A673 (cell line): ENCODE data around the gene LRRC10B. TPM values are rescaled to one million over a fixed set of nuclear protein-coding genes. Genes with fewer than 3 reads are reported as not detected.

Experiments used
- BruUV-seq: library from RNA; stranded (reverse); fragments of 400-500 nt; replicated peaks from 2 replicates; lab custom pipeline; 2021; lab: Mats Ljungman, UMichigan
- CTCF ChIA-PET: fragments of 300-600 bp; sonication (Branson Sonifier 250); formaldehyde crosslinking; loops from one replicate; lab custom pipeline; 2022; ENCODE audit warnings: antibody characterized with exemption; lab: Charles Lee
- POLR2A ChIA-PET: fragments of 300-600 bp; sonication (Branson Sonifier 250); formaldehyde crosslinking; loops from one replicate; lab custom pipeline; 2022; ENCODE audit warnings: antibody characterized with exemption; ENCODE audit not compliant: low non-redundant PET; lab: Charles Lee
- DNase-seq: peaks from one replicate; pipeline ENCODE4 v3.0.0-alpha.2; 2015; ENCODE audit warnings: low spot score
- H3K27ac ChIP-seq: fragments of 200-600 bp; sonication (generic); 2 replicates; pipeline ENCODE4 v1.5.1; 2016; ENCODE audit warnings: mixed run types, low read depth, mild to moderate bottlenecking, mixed read lengths, antibody characterized with exemption, low read length; ENCODE audit not compliant: poor library complexity, severe bottlenecking
- H3K27me3 ChIP-seq: fragments of 200-600 bp; sonication (generic); replicated peaks from 2 replicates; pipeline ENCODE4 v1.6.1; 2017; ENCODE audit warnings: mixed run types, low read depth, mild to moderate bottlenecking, mixed read lengths, antibody characterized with exemption, low read length; ENCODE audit not compliant: insufficient read depth, poor library complexity
- H3K36me3 ChIP-seq: fragments of 200-600 bp; sonication (generic); 2 replicates; pipeline ENCODE4 v1.6.1; 2016; ENCODE audit warnings: mixed run types, mild to moderate bottlenecking, mixed read lengths, antibody characterized with exemption, low read length; ENCODE audit not compliant: insufficient read depth, poor library complexity, severe bottlenecking
- H3K4me1 ChIP-seq: fragments of 200-600 bp; sonication (generic); 2 replicates; pipeline ENCODE4 v1.6.1; 2017; ENCODE audit warnings: mixed run types, mild to moderate bottlenecking, mixed read lengths, antibody characterized with exemption, low read length; ENCODE audit not compliant: insufficient read depth, poor library complexity, severe bottlenecking
- H3K4me3 ChIP-seq: fragments of 200-600 bp; sonication (generic); 2 replicates; pipeline ENCODE4 v1.5.1; 2016; ENCODE audit warnings: low read depth, mixed run types, mild to moderate bottlenecking, mixed read lengths, low read length; ENCODE audit not compliant: poor library complexity, severe bottlenecking
- H3K9me3 ChIP-seq: fragments of 200-600 bp; sonication (generic); 2 replicates; pipeline ENCODE4 v1.6.1; 2016; ENCODE audit warnings: mixed run types, low read depth, mild to moderate bottlenecking, mixed read lengths, antibody characterized with exemption, low read length; ENCODE audit not compliant: poor library complexity, severe bottlenecking
- EZH2 ChIP-seq: fragments of 200-600 bp; sonication (generic); IDR thresholded peaks from 2 replicates; pipeline ENCODE4 v1.6.1; 2017; ENCODE audit warnings: borderline replicate concordance, low read depth, mild to moderate bottlenecking, mixed read lengths, antibody characterized with exemption, low read length; ENCODE audit not compliant: poor library complexity, severe bottlenecking
- intact Hi-C: fragments of 100-400 bp; cut with micrococcal nuclease; formaldehyde crosslinking; loops from one replicate; pipeline ENCODE4 v1.10.0; 2022; ENCODE audit not compliant: unreplicated experiment
- total RNA-seq: library from RNA; stranded (reverse); gene quantifications from 2 replicates; pipeline ENCODE4 v1.2.3, GENCODE V29; 2021
- TF ChIP-seq, protein P1 (sequence below): fragments of 300-800, 200-600 bp; sonication (generic); conservative IDR thresholded peaks from 2 replicates; pipeline ENCODE4 v1.5.1; 2017; ENCODE audit warnings: low read depth, mild to moderate bottlenecking, antibody characterized with exemption, low read length, moderate library complexity, mixed read lengths

The LRRC10B gene
- total RNA-seq, 1 experiment from 2014 or later = 17.4 TPM

DNA sequence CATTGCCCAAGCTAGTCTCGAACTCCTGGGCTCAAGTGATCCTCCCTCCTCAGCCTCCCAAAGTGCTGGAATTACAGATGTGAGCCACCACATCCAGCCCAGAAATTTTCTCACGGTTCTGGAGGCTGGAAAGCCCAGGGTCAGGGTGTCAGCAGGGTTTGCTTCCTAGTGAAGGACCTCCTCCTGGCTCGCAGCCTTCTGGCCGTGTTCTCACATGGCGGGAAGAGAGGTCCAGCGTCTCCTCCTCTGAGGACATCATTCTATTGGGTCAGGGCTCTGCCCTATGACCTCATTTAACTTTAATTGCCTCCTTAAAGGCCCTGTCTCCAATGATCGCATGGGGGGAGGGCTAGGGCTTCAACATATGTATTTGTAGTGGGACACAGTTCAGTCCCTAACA is 40.5 kb upstream of the LRRC10B start:
- no TSS peak for BruUV-seq
- intact Hi-C loops = no loop called here
- TF ChIP-seq, protein P1, sequence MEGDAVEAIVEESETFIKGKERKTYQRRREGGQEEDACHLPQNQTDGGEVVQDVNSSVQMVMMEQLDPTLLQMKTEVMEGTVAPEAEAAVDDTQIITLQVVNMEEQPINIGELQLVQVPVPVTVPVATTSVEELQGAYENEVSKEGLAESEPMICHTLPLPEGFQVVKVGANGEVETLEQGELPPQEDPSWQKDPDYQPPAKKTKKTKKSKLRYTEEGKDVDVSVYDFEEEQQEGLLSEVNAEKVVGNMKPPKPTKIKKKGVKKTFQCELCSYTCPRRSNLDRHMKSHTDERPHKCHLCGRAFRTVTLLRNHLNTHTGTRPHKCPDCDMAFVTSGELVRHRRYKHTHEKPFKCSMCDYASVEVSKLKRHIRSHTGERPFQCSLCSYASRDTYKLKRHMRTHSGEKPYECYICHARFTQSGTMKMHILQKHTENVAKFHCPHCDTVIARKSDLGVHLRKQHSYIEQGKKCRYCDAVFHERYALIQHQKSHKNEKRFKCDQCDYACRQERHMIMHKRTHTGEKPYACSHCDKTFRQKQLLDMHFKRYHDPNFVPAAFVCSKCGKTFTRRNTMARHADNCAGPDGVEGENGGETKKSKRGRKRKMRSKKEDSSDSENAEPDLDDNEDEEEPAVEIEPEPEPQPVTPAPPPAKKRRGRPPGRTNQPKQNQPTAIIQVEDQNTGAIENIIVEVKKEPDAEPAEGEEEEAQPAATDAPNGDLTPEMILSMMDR = no peak
- no peak for TF ChIP-seq EZH2
- ChIA-PET CTCF (no interaction called here), POLR2A (no interaction called here)
- Histone ChIP-seq H3K4me3 (no peak overlapping the region), H3K27me3 (no peaks in the 10 kb centered on the region), H3K9me3 (no peaks in the 10 kb centered on the region), H3K36me3 (no peaks in the 10 kb centered on the region), H3K27ac (no peak overlapping the region), H3K4me1 (no peaks in the 10 kb centered on the region)
- DNase-seq = no peak

DNA sequence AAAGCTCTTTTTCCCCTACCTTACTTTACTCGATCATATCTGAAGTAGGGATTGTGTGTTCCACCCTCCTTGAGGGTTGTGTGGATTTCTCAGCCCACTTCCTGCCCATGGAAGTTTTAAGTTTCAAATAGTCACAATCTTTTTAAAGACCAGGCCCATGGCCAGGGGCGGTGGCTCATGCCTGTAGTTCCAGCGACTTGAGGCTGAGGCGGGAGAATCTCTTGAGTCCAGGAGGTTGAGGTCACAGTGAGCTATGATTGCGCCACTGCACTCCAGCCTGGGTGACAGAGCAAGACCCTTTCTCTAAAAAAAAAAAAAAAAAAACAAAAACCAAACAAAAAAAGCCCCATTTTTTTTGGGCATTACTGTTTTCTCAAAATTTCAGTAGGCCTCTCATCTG is 36.3 kb upstream of the LRRC10B start:
- no peaks in the 10 kb centered on the region for H3K4me1 ChIP-seq
- ChIA-PET POLR2A (no interaction called here), CTCF (interaction anchor here (0.5 to 1.7 kb wide), 5 partner anchors 10 to 116 kb away, joined by 4 to 6 read pairs (median 4); no protein-coding TSS in a partner anchor)
- no peak overlapping the region for H3K4me3 ChIP-seq
- no peak overlapping the region for H3K27ac ChIP-seq
- no peaks in the 10 kb centered on the region for H3K27me3 ChIP-seq
- no TSS peak for BruUV-seq
- no peaks in the 10 kb centered on the region for H3K9me3 ChIP-seq
- H3K36me3 ChIP-seq = no peaks in the 10 kb centered on the region
- no peak for DNase-seq
- TF ChIP-seq, protein P1 = no peak
- no peak for TF ChIP-seq EZH2
- intact Hi-C loops = loop anchor here (10.0 kb wide), 1 partner anchor 263 kb away; no protein-coding TSS in a partner anchor

DNA sequence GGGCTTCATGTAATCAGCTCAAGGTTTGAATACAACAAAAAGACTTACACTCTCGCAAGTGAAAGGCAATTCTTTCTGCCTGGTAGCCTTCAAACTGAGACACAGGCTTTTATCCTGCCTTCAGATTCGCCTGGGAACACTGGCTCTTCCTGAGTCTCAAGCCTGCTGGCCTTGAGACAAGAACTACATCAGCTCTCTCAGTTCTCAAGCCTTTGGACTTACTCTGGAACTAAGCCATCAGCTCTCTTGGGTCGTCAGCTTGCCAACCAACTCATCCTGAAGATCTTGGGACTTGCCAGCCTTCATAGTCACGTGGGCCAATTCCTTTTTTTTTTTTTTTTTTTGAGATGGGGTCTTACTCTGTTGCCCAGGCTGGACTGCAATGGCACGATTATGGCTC is 35.7 kb upstream of the LRRC10B start:
- POLR2A ChIA-PET = no interaction called here

More for the DNA sequence above, 35.7 kb upstream of the LRRC10B start:
- Histone ChIP-seq H3K9me3 (no peaks in the 10 kb centered on the region), H3K36me3 (no peaks in the 10 kb centered on the region), H3K4me1 (no peaks in the 10 kb centered on the region), H3K4me3 (no peak overlapping the region), H3K27ac (no peak overlapping the region), H3K27me3 (no peaks in the 10 kb centered on the region)
- no peak for TF ChIP-seq EZH2
- TF ChIP-seq, protein P1 = no peak
- BruUV-seq = no TSS peak
- DNase-seq = no peak
- intact Hi-C loops = loop anchor here (10.0 kb wide), 1 partner anchor 262 kb away; no protein-coding TSS in a partner anchor
- CTCF ChIA-PET = interaction anchor here (0.5 to 1.7 kb wide), 4 partner anchors 9 to 116 kb away, joined by 4 to 6 read pairs (median 5); no protein-coding TSS in a partner anchor
